Measurements from ENCODE around the gene NME8.

NME8 gene

DNA sequence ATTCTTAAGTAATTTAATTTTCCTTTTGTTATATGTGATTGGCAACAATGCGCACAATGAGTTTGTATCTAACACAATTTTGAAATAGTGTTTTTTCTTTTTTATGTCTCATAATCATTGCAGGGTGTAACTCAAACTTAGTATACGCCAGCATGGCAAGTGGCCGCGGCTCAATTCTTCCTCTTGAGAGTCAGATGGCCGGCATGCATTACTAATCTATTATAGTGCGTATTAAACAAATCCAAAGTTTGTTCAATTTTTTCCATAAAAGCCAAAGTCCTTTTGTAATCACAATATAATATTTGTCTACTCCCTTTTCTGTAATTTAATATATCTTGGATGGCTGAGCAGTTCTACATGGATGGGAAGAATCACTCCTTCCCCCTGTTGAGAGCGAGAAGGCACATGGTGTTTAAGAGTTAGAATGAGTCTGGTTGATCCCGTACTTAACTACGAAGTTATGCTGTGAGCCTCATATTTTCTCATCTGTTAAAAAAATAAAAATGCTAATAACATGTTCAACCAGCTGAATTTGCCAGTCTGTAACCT is 84.7 kb downstream of the NME8 start:
- TF ChIP-seq, protein P1, sequence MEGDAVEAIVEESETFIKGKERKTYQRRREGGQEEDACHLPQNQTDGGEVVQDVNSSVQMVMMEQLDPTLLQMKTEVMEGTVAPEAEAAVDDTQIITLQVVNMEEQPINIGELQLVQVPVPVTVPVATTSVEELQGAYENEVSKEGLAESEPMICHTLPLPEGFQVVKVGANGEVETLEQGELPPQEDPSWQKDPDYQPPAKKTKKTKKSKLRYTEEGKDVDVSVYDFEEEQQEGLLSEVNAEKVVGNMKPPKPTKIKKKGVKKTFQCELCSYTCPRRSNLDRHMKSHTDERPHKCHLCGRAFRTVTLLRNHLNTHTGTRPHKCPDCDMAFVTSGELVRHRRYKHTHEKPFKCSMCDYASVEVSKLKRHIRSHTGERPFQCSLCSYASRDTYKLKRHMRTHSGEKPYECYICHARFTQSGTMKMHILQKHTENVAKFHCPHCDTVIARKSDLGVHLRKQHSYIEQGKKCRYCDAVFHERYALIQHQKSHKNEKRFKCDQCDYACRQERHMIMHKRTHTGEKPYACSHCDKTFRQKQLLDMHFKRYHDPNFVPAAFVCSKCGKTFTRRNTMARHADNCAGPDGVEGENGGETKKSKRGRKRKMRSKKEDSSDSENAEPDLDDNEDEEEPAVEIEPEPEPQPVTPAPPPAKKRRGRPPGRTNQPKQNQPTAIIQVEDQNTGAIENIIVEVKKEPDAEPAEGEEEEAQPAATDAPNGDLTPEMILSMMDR (IDR thresholded peaks at IDR 0.05): no peak
- no peak for TF ChIP-seq ZFX (IDR thresholded peaks at IDR 0.05; ENCODE audit: borderline replicate concordance)
- H3K27ac ChIP-seq: no peak overlapping the region

DNA sequence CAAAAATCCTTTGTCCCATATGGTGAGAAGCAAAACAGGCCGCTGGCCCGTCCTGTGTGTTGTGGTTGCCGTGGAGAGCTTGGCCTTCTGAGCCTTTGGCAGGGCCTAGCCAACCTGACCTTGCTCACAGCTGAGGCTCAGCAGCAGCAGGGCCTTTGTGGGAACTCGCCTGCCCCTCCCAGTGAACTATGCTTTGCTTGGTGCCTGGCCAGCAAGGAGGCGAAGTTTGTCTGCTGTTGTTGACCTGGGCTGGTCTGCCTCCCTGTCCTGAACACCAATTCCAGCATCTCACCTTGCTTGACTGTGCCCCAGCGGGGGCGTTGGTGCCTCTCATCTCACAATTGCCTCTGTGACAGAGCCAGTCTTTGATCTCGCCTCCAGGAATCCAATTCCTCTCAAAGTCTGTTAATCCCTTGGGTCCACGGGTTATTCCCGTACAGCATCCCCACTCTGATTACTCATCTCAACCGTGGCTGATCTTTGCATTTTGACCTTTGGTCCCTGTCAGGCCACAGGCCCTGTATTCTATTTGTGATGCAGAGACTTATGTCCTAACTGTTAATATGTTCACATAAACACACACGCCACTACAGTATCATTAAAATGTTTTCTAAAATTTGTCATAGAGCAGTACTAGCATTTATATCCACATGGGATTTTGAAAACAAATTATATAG is 94.7 kb downstream of the NME8 start:
- no peak for TF ChIP-seq ZFX (IDR thresholded peaks at IDR 0.05; ENCODE audit: borderline replicate concordance)
- TF ChIP-seq, protein P1 (IDR thresholded peaks at IDR 0.05): no peak
- no peak overlapping the region for H3K27ac ChIP-seq

DNA sequence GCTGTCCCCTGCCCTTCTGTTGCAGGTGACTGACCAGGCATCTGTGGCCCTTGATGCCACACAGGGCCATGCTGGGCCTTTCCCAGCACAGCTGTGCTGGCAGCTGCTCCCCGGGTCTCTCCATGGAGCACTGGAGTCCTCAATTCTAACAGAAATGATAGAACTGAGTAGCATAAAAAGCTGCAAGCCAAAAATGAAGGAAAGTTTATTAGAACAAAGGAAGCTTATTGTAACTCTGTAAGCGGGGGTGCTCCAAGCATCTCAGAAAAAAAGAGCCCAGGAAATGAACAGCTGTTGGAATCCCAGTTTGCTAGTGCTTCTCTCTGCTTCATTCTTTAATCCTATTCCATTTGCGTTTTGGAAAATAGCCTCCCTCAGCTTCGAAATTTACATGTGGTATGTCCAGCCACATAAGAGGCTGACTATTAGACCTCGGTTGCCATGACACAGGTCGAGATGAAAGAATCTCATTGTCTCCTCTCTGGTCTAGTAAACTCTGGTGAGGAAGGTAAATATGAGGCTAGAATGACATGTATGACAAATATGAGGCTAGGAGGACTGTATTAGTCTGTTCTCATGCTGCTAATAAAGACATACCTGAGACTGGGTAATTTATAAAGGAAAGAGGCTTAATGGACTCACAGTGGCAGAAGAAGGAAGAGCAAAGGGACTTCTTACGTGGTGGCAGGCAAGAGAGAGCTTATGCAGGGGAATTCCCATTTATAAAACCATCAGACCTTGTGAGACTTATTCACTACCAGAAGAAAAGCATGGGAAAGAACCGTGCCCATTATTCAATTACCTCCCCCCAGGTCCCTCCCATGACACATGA is 95.7 kb downstream of the NME8 start:
- no peak overlapping the region for H3K27ac ChIP-seq

DNA sequence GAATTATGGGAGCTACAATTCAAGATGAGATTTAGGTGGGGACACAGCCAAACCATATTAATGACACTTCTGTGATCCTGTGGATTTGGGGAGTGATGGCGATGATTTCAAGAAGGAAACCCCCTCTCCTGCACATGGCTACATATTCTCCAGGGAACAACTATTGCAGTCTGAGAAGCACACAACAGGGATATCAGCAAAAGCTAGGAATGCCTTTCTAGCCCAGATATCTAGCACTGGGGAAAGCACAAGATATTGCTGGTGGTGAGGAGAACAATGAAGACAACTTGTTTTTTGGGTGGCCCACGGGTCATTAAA is 96.3 kb downstream of the NME8 start:
- no peak for TF ChIP-seq ZFX (IDR thresholded peaks at IDR 0.05; ENCODE audit: borderline replicate concordance)
- TF ChIP-seq, protein P1 (IDR thresholded peaks at IDR 0.05): no peak
- no peak overlapping the region for H3K27ac ChIP-seq

More for the DNA sequence above, 95.7 kb downstream of the NME8 start:
- TF ChIP-seq ZFX (IDR thresholded peaks at IDR 0.05; ENCODE audit: borderline replicate concordance): no peak
- TF ChIP-seq, protein P1 (IDR thresholded peaks at IDR 0.05): no peak

DNA sequence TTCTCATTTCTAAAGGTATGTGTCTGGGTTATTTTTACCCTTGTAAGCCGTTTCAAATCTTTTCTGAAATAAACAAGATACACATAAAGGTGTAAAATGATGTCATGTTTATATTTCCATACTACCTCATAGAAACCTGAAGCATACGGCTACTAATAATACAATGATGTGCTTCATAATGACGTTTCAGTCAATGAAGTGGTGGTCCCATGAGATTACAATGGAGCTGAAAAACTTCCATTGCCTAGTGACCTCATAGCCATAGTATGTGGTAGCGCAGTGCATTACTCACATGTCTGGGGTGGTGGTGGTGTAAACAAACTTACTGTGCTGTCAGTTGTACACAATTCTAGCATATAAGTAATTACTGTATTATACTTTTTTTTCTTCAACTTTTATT is 96.9 kb downstream of the NME8 start:
- H3K27ac ChIP-seq: no peak overlapping the region
- TF ChIP-seq ZFX (IDR thresholded peaks at IDR 0.05; ENCODE audit: borderline replicate concordance): no peak
- TF ChIP-seq, protein P1 (IDR thresholded peaks at IDR 0.05): no peak

DNA sequence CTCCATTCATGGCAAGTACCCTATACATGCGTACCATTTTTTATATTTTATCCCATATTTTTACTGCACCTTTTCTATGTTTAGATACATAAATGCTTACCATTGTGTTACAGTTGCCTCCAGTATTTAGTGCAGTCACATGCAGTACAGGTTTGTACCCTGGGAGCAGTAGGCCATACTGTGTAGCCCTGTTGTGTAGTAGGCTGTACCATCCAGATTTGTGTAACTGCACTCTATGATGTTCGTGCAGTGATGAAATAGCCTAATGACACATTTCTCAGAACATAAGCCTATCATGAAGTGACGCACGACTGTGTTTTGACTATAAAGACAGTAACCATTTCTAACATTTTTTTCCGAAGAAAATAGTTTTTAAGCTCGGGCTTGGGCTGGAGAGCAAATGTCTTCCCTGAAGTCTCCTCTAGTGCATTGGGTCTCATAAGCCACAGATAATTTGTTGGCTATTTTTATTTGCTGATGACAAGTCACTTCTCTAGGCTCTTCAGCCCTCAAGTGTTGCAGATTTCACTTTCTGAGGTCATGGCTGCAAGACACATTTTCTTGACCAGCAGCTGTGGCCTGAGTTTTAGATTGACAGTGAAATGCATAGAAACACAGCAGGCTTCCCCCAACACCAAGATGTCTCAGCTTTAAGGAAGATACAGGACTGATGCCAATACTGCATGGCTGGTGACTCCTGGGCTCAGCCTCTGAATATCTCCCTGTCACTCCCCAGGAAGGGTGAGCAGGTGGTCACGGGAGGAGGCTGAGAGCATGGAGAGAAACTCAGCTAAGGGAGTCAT is 98.9 kb downstream of the NME8 start:
- H3K27ac ChIP-seq: no peak overlapping the region
- TF ChIP-seq ZFX (IDR thresholded peaks at IDR 0.05; ENCODE audit: borderline replicate concordance): no peak
- TF ChIP-seq, protein P1 (IDR thresholded peaks at IDR 0.05): no peak
